Measurements from ENCODE around the gene TMEM238. TPM values are rescaled to one million over a fixed set of nuclear protein-coding genes. Genes with fewer than 3 reads are reported as not detected.
"Not testable (repeated sequence)": the region's sequence is repeated elsewhere in the genome, so short reads cannot be mapped to it uniquely, and the experiment has no call there.

TMEM238 gene
- polyA plus RNA-seq, 1 donor from 2014 or later = not detected

- Histone ChIP-seq H3K4me3 (ENCODE audit: low read length) (no peak overlapping the region), H3K79me2 (replicated peaks; ENCODE audit: insufficient read depth, low read length) (no peaks in the 10 kb centered on the region), H3K9ac (ENCODE audit: low read length) (no peak overlapping the region), H4K20me1 (ENCODE audit: insufficient read depth) (no peaks in the 10 kb centered on the region), H3F3A (ENCODE audit: insufficient read depth, low read length, poor library complexity, severe bottlenecking) (no peaks in the 10 kb centered on the region), H3K4me2 (ENCODE audit: low read length) (no peak overlapping the region), H3K9me2 (ENCODE audit: insufficient read depth, low read length) (no peaks in the 10 kb centered on the region), H3K36me3 (ENCODE audit: insufficient read depth, low read length) (no peaks in the 10 kb centered on the region), H2AFZ (ENCODE audit: low read depth, low read length) (no peak overlapping the region), H3K9me3 (ENCODE audit: low read length) (no peaks in the 10 kb centered on the region), H3K27ac (ENCODE audit: low read length) (no peak overlapping the region), H3K27me3 (ENCODE audit: insufficient read depth, low read depth, low read length) (no peaks in the 10 kb centered on the region)
- TF ChIP-seq MXI1 (conservative IDR thresholded peaks at IDR 0.05; ENCODE audit: poor library complexity, severe bottlenecking) (no peak), CTCF (IDR thresholded peaks at IDR 0.05; ENCODE audit: poor library complexity, severe bottlenecking) (peak; percentile 88), RAD21 (conservative IDR thresholded peaks at IDR 0.05) (peak; percentile 86), SMC3 (conservative IDR thresholded peaks at IDR 0.05; ENCODE audit: poor library complexity) (peak; percentile 86)
These were observed 34.1 kb upstream of the TMEM238 start for GRCh38 chr19:55418185-55418584.

GRCh38 chr19:55410168-55410567 lies 26.1 kb upstream of the TMEM238 start:
- Histone ChIP-seq H4K20me1 (ENCODE audit: insufficient read depth) (no peaks in the 10 kb centered on the region), H3K9me3 (ENCODE audit: low read length) (no peaks in the 10 kb centered on the region), H3K36me3 (ENCODE audit: insufficient read depth, low read length) (no peaks in the 10 kb centered on the region), H2AFZ (ENCODE audit: low read depth, low read length) (no peak overlapping the region), H3K9ac (ENCODE audit: low read length) (no peak overlapping the region), H3K27me3 (ENCODE audit: insufficient read depth, low read depth, low read length) (no peaks in the 10 kb centered on the region), H3F3A (ENCODE audit: insufficient read depth, low read length, poor library complexity, severe bottlenecking) (peaks cover 4% of the 10 kb centered on the region), H3K9me2 (ENCODE audit: insufficient read depth, low read length) (no peaks in the 10 kb centered on the region), H3K4me3 (ENCODE audit: low read length) (no peak overlapping the region), H3K4me2 (ENCODE audit: low read length) (no peak overlapping the region), H3K79me2 (replicated peaks; ENCODE audit: insufficient read depth, low read length) (peaks cover 21% of the 10 kb centered on the region), H3K27ac (ENCODE audit: low read length) (no peak overlapping the region)
- TF ChIP-seq EP300 (conservative IDR thresholded peaks at IDR 0.05; ENCODE audit: poor library complexity, severe bottlenecking) (no peak), RAD21 (conservative IDR thresholded peaks at IDR 0.05) (no peak), CTCF (IDR thresholded peaks at IDR 0.05; ENCODE audit: poor library complexity, severe bottlenecking) (no peak), EZH2 (IDR thresholded peaks at IDR 0.05; ENCODE audit: borderline replicate concordance, insufficient read depth, low read length, poor library complexity, severe bottlenecking) (no peak), TAF1 (IDR thresholded peaks at IDR 0.05; ENCODE audit: low read depth) (no peak), POLR2AphosphoS5 (IDR thresholded peaks at IDR 0.05) (no peak), SMC3 (conservative IDR thresholded peaks at IDR 0.05; ENCODE audit: poor library complexity) (no peak), MXI1 (conservative IDR thresholded peaks at IDR 0.05; ENCODE audit: poor library complexity, severe bottlenecking) (no peak)
- TF ChIP-seq, protein P1, sequence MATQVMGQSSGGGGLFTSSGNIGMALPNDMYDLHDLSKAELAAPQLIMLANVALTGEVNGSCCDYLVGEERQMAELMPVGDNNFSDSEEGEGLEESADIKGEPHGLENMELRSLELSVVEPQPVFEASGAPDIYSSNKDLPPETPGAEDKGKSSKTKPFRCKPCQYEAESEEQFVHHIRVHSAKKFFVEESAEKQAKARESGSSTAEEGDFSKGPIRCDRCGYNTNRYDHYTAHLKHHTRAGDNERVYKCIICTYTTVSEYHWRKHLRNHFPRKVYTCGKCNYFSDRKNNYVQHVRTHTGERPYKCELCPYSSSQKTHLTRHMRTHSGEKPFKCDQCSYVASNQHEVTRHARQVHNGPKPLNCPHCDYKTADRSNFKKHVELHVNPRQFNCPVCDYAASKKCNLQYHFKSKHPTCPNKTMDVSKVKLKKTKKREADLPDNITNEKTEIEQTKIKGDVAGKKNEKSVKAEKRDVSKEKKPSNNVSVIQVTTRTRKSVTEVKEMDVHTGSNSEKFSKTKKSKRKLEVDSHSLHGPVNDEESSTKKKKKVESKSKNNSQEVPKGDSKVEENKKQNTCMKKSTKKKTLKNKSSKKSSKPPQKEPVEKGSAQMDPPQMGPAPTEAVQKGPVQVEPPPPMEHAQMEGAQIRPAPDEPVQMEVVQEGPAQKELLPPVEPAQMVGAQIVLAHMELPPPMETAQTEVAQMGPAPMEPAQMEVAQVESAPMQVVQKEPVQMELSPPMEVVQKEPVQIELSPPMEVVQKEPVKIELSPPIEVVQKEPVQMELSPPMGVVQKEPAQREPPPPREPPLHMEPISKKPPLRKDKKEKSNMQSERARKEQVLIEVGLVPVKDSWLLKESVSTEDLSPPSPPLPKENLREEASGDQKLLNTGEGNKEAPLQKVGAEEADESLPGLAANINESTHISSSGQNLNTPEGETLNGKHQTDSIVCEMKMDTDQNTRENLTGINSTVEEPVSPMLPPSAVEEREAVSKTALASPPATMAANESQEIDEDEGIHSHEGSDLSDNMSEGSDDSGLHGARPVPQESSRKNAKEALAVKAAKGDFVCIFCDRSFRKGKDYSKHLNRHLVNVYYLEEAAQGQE (IDR thresholded peaks at IDR 0.05; ENCODE audit: borderline replicate concordance) = no peak

DNA sequence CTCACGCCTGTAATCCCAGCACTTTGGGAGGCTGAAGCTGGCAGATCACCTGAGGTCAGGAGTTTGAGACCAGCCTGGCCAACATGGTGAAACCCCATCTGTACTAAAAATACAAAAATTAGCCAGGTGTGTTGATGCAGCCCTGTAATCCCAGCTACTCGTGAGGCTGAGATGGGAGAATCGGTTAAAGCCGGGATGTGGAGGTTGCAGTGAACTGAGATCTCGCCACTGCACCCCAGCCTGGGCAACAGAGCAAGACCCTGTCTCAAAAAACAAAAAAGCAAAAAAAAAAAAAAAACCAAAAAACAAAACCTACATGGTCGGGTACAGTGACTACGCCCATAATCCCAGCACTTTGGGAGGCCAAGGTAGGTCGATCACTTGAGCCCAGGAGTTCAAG lies 25.1 kb upstream of the TMEM238 start:
- peak overlapping the region; percentile 99 for H3K27ac ChIP-seq (ENCODE audit: low read length)
- not testable (repeated sequence) for H3K36me3 ChIP-seq (ENCODE audit: insufficient read depth, low read length)

More for the DNA sequence above, 25.1 kb upstream of the TMEM238 start:
- not testable (repeated sequence) for H3K4me3 ChIP-seq (ENCODE audit: low read length); H3K4me2 ChIP-seq (ENCODE audit: low read length); H3F3A ChIP-seq (ENCODE audit: insufficient read depth, low read length, poor library complexity, severe bottlenecking); H4K20me1 ChIP-seq (ENCODE audit: insufficient read depth); H3K9me2 ChIP-seq (ENCODE audit: insufficient read depth, low read length); H3K9me3 ChIP-seq (ENCODE audit: low read length); H3K27me3 ChIP-seq (ENCODE audit: insufficient read depth, low read depth, low read length); H2AFZ ChIP-seq (ENCODE audit: low read depth, low read length)
- H3K79me2 ChIP-seq (replicated peaks; ENCODE audit: insufficient read depth, low read length) = peaks cover 21% of the 10 kb centered on the region
- H3K9ac ChIP-seq (ENCODE audit: low read length) = peak overlapping the region; percentile 73

Measured in neural cell (in vitro differentiated cells).